Fibroblast of skin of right quadriceps (primary cell): ENCODE results near the gene PDE11A.
"Not testable (repeated sequence)": the region's sequence is repeated elsewhere in the genome, so short reads cannot be mapped to it uniquely, and the experiment has no call there.

Experiments
- DNase-seq: peaks from one replicate; pipeline ENCODE4 v3.0.0-alpha.2; 2013

PDE11A gene

GRCh38 chr2:178074123-178075005 is 1.8 kb upstream of the PDE11A start:
- no peak for DNase-seq

GRCh38 chr2:178072000-178072382 is 586 bp downstream of the PDE11A start:
- no peak for DNase-seq

DNA sequence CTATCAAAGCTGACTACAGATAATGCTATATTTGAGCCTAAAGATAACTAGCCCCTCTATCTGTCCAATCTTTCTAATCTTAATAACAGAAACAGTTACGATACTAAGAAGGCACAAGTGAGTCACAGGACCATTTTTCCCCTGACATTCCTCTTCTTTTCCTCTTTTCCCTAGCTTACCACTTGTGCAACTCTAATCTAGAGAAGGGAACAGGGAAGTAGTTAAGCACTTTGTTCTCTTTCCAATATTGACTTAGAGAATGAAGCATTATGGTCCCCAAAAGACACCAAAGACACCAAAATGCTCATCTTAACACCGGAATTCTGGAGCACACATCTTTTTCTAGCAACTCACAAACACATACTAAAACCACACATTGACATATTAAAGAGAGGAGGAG is 1.8 kb downstream of the PDE11A start:
- DNase-seq, result no peak

DNA sequence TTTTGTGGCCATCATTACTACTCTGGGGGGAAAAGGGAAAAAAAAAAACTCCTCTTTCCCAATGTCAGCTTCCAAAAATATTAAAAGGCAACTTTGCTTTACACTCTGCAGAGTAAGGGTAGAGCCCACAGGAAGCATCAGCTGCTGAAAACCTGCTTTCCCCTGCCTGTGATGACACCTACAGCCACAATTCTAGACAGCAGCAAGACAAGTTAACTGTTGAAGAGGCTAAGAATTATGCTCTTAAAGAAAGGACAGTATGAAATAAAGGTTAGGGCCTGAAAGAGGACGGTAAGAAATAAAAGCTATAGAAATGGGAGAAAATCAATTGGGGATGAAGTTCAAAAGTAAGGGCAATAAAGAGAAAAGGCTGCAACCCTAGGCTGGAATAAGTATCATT is 3.0 kb downstream of the PDE11A start:
- DNase-seq, result no peak

- no peak for DNase-seq
These were observed 3.6 kb downstream of the PDE11A start for GRCh38 chr2:178068823-178069454.

DNA sequence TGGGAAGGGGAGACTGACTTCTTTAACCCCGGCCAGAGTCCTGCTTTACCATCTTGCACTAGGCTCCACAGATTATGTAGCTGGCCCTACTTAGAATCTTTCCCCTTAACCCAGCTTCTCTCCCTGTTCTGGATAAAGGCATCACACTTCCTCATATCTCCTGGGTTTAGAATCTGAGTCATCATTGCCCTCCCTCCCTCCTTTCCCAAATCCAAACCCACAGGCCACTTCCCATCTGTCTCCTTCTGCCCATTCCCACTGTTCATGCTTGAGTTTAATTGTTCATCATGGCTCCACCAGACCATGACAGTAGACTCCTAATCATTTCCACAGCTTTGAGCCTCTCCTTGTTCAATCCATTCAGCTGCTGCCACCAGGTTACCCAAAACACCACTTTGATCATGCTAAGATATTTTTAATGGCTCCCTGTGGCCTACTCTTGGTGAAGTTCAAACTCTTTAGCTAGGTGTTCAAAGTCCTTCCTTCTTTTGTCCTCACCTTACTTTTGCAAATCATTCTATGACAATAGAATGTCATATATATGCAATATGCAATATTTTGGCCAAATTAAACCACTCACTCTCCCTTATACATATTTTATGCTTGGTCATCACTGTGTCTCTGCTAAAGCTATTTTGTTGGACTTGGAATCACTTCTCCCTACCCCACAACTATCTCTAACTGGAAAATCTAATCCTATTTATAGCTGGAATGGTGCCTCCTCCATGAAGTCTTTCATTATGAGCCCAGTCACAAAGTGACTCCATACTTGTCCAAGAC is 5.5 kb downstream of the PDE11A start:
- DNase-seq, result peak; percentile 5

GRCh38 chr2:178066324-178066723 is 6.3 kb downstream of the PDE11A start:
- DNase-seq, result no peak

DNA sequence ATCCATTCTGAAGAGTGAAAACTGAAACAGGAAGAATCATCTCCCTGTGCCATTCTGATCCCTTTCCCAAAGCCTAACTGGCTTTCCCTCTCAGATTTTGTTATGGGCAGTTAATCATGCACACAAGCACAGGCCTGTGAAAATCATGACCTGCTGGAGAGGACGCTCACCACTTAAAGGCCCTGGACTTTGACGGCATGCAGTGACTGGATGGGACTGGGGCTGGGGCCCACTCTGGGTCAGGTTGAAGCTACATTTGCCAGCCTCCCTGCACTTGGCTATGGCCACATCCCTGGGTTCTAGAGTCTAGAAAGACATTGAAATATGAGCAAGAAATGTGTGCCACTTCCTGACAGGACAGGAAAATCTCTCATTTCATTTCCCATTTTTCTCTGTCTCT is 12.9 kb downstream of the PDE11A start:
- no peak for DNase-seq

DNA sequence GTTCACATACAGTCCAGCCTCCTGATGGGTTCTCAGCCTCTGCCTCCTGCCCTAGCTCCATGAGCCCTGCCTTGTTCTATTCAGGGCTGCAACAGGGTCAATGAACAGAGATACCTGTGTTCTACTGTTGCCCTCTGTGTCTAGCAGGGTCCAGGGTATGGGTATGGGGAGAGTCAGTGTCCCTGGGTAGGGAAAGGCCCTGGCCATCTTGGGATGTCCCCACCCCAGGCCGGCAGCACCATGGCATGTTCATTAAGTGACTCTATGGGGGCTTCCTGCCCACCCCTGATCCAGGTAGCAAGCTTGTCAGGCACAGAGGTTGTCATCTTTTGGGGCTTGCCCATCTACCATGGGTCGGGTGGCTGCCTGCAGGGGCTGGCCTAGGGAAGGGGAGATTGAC is 13.5 kb downstream of the PDE11A start:
- no peak for DNase-seq

DNA sequence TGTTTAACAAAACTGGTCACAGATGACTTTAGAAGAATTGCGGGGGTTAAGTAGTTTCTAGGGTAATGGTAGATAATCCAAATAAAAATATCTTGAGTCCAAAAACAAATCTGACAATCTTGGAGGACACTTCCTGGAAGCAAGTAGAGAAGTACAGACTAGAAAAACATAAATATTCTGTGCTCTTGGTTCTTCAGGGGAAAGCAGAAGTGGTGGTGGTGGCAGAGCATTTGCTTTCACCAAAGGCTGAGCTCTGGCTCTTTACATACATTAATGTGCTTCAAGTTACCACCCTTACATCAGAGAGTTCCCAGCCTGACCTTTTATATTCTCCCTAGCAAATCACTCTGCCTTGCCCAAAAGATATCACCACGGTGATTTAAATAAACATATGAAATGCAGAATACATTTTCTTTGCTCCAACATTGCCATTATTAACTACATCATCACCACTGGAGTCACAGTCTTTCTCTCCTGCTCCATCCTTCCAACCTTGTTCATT is 15.3 kb downstream of the PDE11A start:
- no peak for DNase-seq

DNA sequence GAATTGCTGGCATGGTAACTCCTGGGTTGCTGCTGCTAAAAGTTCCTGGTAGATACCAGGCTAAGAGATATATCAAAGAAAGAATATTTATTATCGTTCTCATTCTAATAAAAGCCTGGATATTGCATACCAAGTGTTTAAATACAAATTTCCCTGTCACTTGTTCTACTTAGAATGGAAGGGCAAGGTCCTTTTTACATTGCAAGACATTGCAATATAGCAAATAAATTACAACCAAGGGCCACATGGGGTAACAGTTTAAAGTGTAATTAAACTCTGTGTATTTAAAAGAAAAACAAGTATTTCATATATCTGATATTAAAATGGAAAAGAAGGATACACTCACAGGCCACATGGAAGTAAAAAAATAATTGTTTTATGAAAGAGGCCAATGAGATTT is 16.2 kb downstream of the PDE11A start:
- DNase-seq, result no peak

DNA sequence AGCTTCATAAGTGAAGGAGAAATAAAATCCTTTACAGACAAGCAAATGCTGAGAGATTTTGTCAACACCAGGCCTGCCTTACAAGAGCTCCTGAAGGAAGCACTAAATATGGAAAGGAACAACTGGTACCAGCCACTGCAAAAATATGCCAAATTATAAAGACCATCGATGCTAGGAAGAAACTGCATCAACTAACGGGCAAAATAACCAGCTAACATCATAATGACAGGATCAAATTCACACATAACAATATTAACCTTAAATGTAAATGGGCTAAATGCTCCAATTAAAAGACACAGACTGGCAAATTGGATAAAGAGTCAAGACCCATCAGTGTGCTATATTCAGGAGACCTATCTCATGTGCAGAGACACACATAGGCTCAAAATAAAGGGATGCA is 21.3 kb downstream of the PDE11A start:
- not testable (repeated sequence) for DNase-seq

- DNase-seq, result no peak
These were observed 25.2 kb downstream of the PDE11A start for GRCh38 chr2:178047391-178047790.

- no peak for DNase-seq
These were observed 27.7 kb downstream of the PDE11A start for GRCh38 chr2:178044836-178045235.

DNA sequence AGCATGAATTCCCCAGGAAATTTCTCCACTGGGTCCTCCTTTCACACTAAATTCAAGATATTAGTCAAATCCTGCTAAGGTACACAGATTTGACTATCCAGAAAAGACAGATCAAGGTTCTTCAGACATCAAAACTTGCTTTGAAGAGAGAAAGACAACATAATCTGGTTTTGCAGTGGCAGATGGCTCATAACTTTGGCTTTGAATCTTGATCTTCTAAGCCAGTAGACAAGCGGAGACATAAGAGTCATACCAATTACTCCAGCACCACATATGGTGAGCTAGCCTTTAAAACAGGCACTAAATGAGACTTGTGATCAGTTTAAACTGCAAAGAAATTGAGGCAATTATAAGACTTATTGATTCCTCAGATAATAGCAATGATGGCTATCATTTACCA is 29.3 kb downstream of the PDE11A start:
- DNase-seq, result no peak

DNA sequence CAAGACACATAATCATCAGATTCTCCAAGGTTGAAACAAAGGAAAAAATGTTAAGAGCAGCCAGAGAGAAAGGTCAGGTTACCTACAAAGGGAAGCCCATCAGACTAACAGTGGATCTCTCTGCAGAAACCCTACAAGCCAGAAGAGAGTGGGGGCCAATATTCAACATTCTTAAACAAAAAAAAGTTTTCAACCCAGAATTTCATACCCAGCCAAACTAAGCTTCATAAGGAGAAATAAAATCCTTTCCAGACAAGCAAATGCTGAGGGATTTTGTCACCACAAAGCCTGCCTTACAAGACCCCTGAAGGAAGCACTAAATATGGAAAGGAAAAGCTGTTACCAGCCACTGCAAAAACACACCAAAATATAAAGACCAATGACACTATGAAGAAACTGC is 39.0 kb downstream of the PDE11A start:
- not testable (repeated sequence) for DNase-seq

DNA sequence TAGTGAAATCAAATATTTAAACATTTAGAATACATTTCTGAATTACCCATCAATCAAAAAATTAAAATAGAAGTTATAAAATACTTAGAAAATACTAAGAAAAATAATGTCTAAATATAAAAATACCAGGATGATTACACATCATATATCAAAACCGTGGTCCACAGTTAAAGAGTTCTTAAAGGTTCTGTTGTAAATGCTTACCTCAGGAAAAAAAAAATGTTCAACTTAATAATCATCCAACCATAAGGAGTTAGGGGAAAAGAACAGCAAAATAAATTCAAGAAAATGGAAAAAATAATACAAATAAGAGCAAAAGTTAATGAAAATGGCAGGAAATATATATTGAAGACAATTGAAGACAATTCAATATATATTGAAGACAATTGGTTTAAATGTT is 43.2 kb downstream of the PDE11A start:
- DNase-seq, result no peak

GRCh38 chr2:178025551-178026185 is 46.9 kb downstream of the PDE11A start:
- DNase-seq, result no peak

GRCh38 chr2:178018141-178018540 is 54.4 kb downstream of the PDE11A start:
- no peak for DNase-seq

GRCh38 chr2:178016612-178017011 is 56.0 kb downstream of the PDE11A start:
- DNase-seq, result no peak

DNA sequence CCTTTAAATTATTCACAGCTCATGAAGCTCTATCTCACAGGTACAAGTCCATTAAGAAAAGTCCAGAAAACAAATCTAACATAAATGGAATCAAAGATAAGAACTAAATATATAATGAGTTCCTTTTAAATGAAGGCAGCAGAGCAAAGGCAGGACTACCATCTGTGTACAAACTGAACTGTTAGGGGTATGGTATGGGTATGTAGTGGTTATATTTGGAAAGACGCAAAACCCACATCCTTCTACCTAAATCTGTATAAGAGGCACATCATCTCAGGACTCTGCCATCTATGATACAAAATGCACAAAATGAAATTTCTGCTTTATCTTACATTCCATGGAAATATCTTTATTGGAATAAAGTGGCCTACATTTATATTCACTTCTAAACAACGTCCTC is 59.9 kb downstream of the PDE11A start:
- DNase-seq, result no peak

DNA sequence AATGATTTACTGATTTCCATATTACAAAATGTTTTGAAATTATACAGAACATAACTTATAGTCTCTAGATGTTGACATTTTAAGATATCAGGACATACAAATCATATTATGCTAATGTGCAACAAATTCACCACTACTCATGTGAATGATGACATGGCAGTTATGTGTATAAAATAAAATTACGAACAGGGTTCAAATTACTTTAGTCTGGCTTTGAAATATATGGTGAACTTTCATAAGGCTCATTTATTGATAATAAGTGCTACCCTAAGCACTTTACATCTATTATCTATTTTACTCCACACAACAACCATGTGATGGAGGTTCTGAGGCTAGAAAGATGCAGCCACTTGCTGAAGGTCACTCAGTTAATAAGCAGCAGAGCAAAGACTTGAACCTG is 62.8 kb downstream of the PDE11A start:
- no peak for DNase-seq
